ENCODE data around the gene DMAC2L. TPM values are rescaled to one million over a fixed set of nuclear protein-coding genes. Genes with fewer than 3 reads are reported as not detected.
"Not testable (repeated sequence)": the region's sequence is repeated elsewhere in the genome, so short reads cannot be mapped to it uniquely, and the experiment has no call there.

The DMAC2L gene
- total and polyA plus RNA-seq, 3 donors from 2014 or later = 30.0 to 50.8 (median 33.5) TPM

DNA sequence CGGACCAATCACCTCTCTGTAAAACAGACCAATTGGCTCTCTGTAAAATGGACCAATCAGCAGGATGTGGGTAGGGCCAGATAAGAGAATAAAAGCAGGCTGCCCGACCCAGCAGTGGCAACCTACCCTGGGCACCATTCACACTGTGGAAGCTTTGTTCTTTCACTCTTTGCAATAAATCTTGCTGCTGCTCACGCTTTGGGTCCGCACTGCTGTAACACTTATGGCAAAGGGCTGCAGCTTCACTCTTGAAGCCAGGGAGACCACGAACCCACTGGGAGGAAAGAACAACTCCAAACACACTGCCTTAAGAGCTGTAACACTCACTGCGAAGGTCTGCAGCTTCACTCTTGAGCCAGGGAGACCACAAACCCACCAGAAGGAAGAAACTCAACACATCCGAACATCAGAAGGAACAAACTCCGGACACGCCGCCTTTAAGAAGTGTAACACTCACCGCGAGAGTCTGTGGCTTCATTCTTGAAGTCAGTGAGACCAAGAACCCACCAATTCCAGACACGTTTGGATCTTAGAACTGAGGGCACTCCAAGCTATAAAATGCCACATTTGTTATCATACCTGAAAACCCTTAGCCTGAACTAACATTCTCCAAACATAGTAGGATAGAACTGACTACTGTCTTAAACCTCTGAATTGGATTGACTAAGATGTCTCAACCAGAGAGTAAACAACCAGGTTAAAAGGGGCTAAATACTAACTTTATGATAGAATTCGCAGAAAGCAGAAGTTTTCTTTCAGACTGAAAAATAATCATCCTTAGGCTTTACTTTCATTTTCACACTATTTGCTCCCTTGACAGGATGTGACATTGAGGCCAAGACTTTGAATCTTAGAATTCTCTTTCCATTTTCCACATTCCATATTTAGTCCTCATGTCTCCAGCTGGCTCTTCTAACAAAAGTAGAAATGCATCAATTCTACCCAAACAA is 50.9 kb downstream of the DMAC2L start:
- Histone ChIP-seq H3K27ac (peak overlapping the region in 1 of 2 donors; percentile 43), H3K9me3 (no peaks in the 10 kb centered on the region), H3K4me1 (peaks cover 4% of the 10 kb centered on the region), H3K4me3 (peak overlapping the region in 1 of 2 donors; percentile 31), H3K27me3 (no peaks in the 10 kb centered on the region), H3K36me3 (ENCODE audit: low read depth, missing control alignments) (no peaks in the 10 kb centered on the region)
- intact Hi-C loops (cut with DNase I; ENCODE audit: low total_unique reads) = no loop called here
- 76 to 77% methylated on average over 10 to 14 of the region's 14 CpGs for WGBS, 2 donors
- peak; percentile 43 for DNase-seq
- TF ChIP-seq POLR2A (IDR thresholded peaks at IDR 0.05) = no peak
- TF ChIP-seq, protein P1, sequence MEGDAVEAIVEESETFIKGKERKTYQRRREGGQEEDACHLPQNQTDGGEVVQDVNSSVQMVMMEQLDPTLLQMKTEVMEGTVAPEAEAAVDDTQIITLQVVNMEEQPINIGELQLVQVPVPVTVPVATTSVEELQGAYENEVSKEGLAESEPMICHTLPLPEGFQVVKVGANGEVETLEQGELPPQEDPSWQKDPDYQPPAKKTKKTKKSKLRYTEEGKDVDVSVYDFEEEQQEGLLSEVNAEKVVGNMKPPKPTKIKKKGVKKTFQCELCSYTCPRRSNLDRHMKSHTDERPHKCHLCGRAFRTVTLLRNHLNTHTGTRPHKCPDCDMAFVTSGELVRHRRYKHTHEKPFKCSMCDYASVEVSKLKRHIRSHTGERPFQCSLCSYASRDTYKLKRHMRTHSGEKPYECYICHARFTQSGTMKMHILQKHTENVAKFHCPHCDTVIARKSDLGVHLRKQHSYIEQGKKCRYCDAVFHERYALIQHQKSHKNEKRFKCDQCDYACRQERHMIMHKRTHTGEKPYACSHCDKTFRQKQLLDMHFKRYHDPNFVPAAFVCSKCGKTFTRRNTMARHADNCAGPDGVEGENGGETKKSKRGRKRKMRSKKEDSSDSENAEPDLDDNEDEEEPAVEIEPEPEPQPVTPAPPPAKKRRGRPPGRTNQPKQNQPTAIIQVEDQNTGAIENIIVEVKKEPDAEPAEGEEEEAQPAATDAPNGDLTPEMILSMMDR (IDR thresholded peaks at IDR 0.05) = no peak

DNA sequence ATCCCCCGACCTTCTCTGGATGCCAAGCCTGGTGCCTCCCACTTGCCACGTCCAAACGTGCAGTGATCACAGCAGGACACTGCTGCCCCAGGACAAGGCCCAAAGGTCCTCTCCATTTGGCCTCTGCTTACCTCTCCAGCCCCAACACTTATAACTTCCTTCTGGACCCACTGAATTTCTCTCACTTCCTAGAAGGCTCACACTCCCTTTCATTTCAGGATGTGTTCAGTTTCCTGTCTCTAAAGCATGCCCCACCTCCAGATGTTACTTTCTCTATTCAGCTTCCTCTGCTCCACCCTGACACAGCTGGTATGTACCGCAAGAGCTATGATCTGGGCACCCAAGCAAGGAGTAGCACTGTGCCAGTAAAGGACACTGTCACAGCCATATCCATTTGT is 51.6 kb downstream of the DMAC2L start:
- Histone ChIP-seq H3K27ac (peak overlapping the region in 1 of 2 donors; percentile 43), H3K4me1 (peaks cover 4% of the 10 kb centered on the region), H3K36me3 (ENCODE audit: low read depth, missing control alignments) (no peaks in the 10 kb centered on the region), H3K27me3 (no peaks in the 10 kb centered on the region), H3K4me3 (no peak overlapping the region), H3K9me3 (no peaks in the 10 kb centered on the region)
- intact Hi-C loops (cut with DNase I; ENCODE audit: low total_unique reads) = no loop called here
- 23 to 25% methylated on average over 4 of the region's 4 CpGs for WGBS, 2 donors
- no peak for DNase-seq
- TF ChIP-seq, protein P1 (IDR thresholded peaks at IDR 0.05) = no peak
- TF ChIP-seq POLR2A (IDR thresholded peaks at IDR 0.05) = no peak

DNA sequence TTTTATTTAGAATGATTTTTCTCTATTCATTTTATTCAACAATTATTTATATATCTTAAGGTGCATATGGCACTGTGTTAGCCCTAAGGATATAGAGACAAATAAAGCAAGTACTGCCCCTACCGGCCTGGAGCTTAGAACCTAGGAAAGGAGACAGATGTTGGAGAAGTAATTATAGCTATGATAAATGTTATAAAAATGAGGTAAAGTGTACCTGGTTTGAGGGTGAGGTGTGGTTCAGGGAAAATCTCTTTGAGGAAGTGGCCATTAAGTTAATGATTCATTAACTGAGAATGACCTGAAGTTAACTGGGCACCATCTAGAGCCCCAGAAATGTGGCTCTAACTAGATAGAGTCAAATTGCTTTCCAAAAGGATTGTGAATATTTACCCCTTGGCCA is 52.7 kb downstream of the DMAC2L start:
- H3K4me3 ChIP-seq = no peak overlapping the region
- no peaks in the 10 kb centered on the region for H3K36me3 ChIP-seq (ENCODE audit: low read depth, missing control alignments)
- WGBS, 2 donors = 91 to 92% methylated on average over 1 of the region's 1 CpG
- TF ChIP-seq POLR2A (IDR thresholded peaks at IDR 0.05) = no peak
- TF ChIP-seq, protein P1 (IDR thresholded peaks at IDR 0.05) = no peak
- no peak for DNase-seq
- peaks cover 4% of the 10 kb centered on the region for H3K4me1 ChIP-seq
- no peaks in the 10 kb centered on the region for H3K9me3 ChIP-seq
- intact Hi-C loops (cut with DNase I; ENCODE audit: low total_unique reads) = no loop called here
- peak overlapping the region in 1 of 2 donors; percentile 3 for H3K27ac ChIP-seq
- H3K27me3 ChIP-seq = no peaks in the 10 kb centered on the region

DNA sequence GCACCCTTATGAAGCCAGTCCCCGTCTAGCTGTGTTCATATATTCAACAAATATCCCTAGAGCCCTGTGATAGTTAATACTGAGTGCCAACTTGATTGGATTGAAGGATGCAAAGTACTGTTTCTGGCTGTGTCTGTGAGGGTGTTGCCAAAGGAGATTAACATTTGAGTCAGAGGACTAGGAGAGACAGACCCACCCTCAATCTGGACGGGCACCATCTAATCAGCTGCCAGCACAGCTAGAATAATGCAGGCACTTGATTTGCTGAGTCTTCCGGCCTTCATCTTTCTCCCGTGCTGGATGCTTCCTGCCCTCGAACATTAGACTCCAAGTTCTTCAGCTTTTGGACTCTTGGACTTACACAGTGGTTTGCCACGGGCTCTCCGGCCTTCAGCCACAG is 53.4 kb downstream of the DMAC2L start:
- H3K9me3 ChIP-seq; H3K36me3 ChIP-seq (ENCODE audit: low read depth, missing control alignments); DNase-seq; intact Hi-C loops (cut with DNase I; ENCODE audit: low total_unique reads); H3K27me3 ChIP-seq; H3K27ac ChIP-seq; H3K4me1 ChIP-seq; H3K4me3 ChIP-seq: not testable (repeated sequence)
- 83 to 89% methylated on average over 7 of the region's 7 CpGs for WGBS, 2 donors

DNA sequence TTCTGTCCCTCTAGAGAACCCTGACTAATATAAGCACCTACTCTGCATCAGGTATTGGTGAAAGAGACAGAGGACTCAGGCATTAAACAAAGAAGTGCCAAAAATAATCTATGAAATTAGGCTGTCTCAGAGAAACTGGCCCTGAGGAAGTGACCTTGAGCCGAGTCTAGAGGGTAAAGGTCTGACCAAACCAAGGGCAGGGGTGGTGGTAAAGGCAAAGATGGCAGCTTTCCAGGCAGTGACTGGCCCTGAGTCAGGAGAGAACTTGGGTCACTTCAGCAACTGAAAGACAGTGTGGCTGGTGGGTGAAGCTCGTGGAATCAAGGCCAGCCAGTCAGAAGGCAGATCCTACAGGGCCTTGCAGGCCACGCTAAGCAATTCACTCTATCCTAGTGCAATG is 54.0 kb downstream of the DMAC2L start:
- no peak overlapping the region for H3K4me3 ChIP-seq
- DNase-seq = no peak
- no peaks in the 10 kb centered on the region for H3K9me3 ChIP-seq
- H3K27ac ChIP-seq = no peak overlapping the region
- intact Hi-C loops (cut with DNase I; ENCODE audit: low total_unique reads) = no loop called here
- WGBS, 2 donors = 76% methylated on average over 3 of the region's 3 CpGs
- TF ChIP-seq POLR2A (IDR thresholded peaks at IDR 0.05) = no peak
- TF ChIP-seq, protein P1 (IDR thresholded peaks at IDR 0.05) = no peak
- H3K36me3 ChIP-seq (ENCODE audit: low read depth, missing control alignments) = no peaks in the 10 kb centered on the region
- H3K27me3 ChIP-seq = no peaks in the 10 kb centered on the region
- peaks cover 4% of the 10 kb centered on the region for H3K4me1 ChIP-seq
